Kidney glomerular epithelial cell (primary cell): ENCODE data around the gene LGR5.

Experiments
- DNase-seq: peaks from one replicate; lab custom pipeline; 2025; lab: John Stamatoyannopoulos, UW

Gene LGR5

GRCh38 chr12:71439613-71440344 is at the start of gene LGR5:
Gene LGR5 (plus strand): TSS chr12:71439798. CDS start chr12:71440081, 283 bp downstream.
- no peak for DNase-seq

- DNase-seq: peak; percentile 81
Measured at GRCh38 chr12:71392521-71393145, 47.0 kb upstream of the LGR5 start.

GRCh38 chr12:71393625-71394024 is 46.0 kb upstream of the LGR5 start:
- no peak for DNase-seq

GRCh38 chr12:71397433-71397954 is 42.1 kb upstream of the LGR5 start:
- DNase-seq: no peak

- no peak for DNase-seq
Measured at GRCh38 chr12:71399197-71399596, 40.4 kb upstream of the LGR5 start.

GRCh38 chr12:71400481-71400880 is 39.1 kb upstream of the LGR5 start:
- no peak for DNase-seq

GRCh38 chr12:71405884-71406283 is 33.7 kb upstream of the LGR5 start:
- DNase-seq: no peak

- DNase-seq: no peak
Measured at GRCh38 chr12:71407732-71408131, 31.9 kb upstream of the LGR5 start.

- DNase-seq: no peak
Measured at GRCh38 chr12:71410844-71411243, 28.8 kb upstream of the LGR5 start.

- no peak for DNase-seq
Measured at GRCh38 chr12:71411635-71412034, 28.0 kb upstream of the LGR5 start.

GRCh38 chr12:71415336-71416231 is 24.0 kb upstream of the LGR5 start:
- DNase-seq: peak; percentile 51

GRCh38 chr12:71417181-71417580 is 22.4 kb upstream of the LGR5 start:
- DNase-seq: no peak

GRCh38 chr12:71420775-71421406 is 18.7 kb upstream of the LGR5 start:
- no peak for DNase-seq

- no peak for DNase-seq
Measured at GRCh38 chr12:71425568-71426299, 13.9 kb upstream of the LGR5 start.

GRCh38 chr12:71426300-71427047 is 13.1 kb upstream of the LGR5 start:
- DNase-seq: no peak

- no peak for DNase-seq
Measured at GRCh38 chr12:71430756-71431155, 8.8 kb upstream of the LGR5 start.

GRCh38 chr12:71431991-71432390 is 7.6 kb upstream of the LGR5 start:
- DNase-seq: no peak

GRCh38 chr12:71432936-71433335 is 6.7 kb upstream of the LGR5 start:
- DNase-seq: no peak

GRCh38 chr12:71436696-71437095 is 2.9 kb upstream of the LGR5 start:
- DNase-seq: no peak

GRCh38 chr12:71438670-71439361 is 782 bp upstream of the LGR5 start:
- DNase-seq: no peak
